K562 (cell line): ENCODE data around the gene MAP3K19. TPM values are rescaled to one million over a fixed set of nuclear protein-coding genes. Genes with fewer than 3 reads are reported as not detected.

Source experiments
- CHD4 ChIP-seq: fragments of 200-600 bp; sonication (generic); IDR thresholded peaks from 3 replicates; pipeline ENCODE4 v1.6.1; 2012; ENCODE audit warnings: low read depth, mild to moderate bottlenecking, mixed read lengths, low read length, inconsistent platforms; ENCODE audit not compliant: insufficient read depth, insufficient replicate concordance, poor library complexity, severe bottlenecking
- CHD7 ChIP-seq: fragments of 200-600 bp; sonication (generic); IDR thresholded peaks from one replicate; pipeline ENCODE4 v1.6.1; 2012; ENCODE audit warnings: mild to moderate bottlenecking, low read depth, low read length, inconsistent platforms
- E2F6 ChIP-seq, 2 experiments: IDR thresholded peaks; 2 replicates each; pipeline ENCODE4 v1.6.1; 2011; ENCODE audit warnings: borderline replicate concordance in 1 of 2, control low read depth in 1 of 2, low read depth in 1 of 2, low read length in 1 of 2, mild to moderate bottlenecking in 1 of 2, mixed read lengths in 1 of 2, moderate library complexity in 1 of 2; ENCODE audit not compliant: insufficient read depth in 1 of 2, insufficient read length in 1 of 2, poor library complexity in 1 of 2, severe bottlenecking in 1 of 2; ENCODE audit errors: extremely low read depth in 1 of 2
- HBP1 ChIP-seq: fragments of 450-650 bp; formaldehyde crosslinking; IDR thresholded peaks from 2 replicates; pipeline ENCODE4 v1.4.0; 2022; ENCODE audit warnings: missing genetic modification characterization
- HNRNPK ChIP-seq: fragments of 200-400 bp; formaldehyde crosslinking; IDR thresholded peaks from one replicate; pipeline ENCODE4 v1.6.1; 2018; ENCODE audit warnings: mild to moderate bottlenecking, low read depth, low read length; ENCODE audit not compliant: poor library complexity, severe bottlenecking
- NFE2L1 ChIP-seq: fragments of 450-650 bp; IDR thresholded peaks from 2 replicates; pipeline ENCODE4 v1.6.1; 2016; ENCODE audit warnings: missing genetic modification characterization, low read depth, mild to moderate bottlenecking, missing compliant biosample characterization, moderate library complexity, borderline replicate concordance
- PCBP1 ChIP-seq: fragments of 200-400 bp; formaldehyde crosslinking; IDR thresholded peaks from 2 replicates; pipeline ENCODE4 v1.6.1; 2018; ENCODE audit warnings: mild to moderate bottlenecking, low read depth, low read length; ENCODE audit not compliant: poor library complexity, severe bottlenecking
- PML ChIP-seq: IDR thresholded peaks from 2 replicates; pipeline ENCODE4 v1.6.1; 2012; ENCODE audit warnings: low read length, inconsistent platforms
- PURB ChIP-seq: sonication (generic); formaldehyde crosslinking; IDR thresholded peaks from 2 replicates; pipeline ENCODE4 v1.9.0; 2021; ENCODE audit warnings: low read depth, mild to moderate bottlenecking, missing genetic modification reagents
- RAD21 ChIP-seq, 2 experiments: fragments of 250-450 bp in 1 of 2; fragments of 450-650 bp in 1 of 2; sonication (Bioruptor Pico) in 1 of 2; formaldehyde crosslinking in 1 of 2; IDR thresholded peaks in 1 of 2; conservative IDR thresholded peaks in 1 of 2; 2 replicates each; pipeline versions ENCODE4 v1.4.0 to v1.8.0; 2020 to 2022; ENCODE audit warnings: mild to moderate bottlenecking in 2 of 2, moderate library complexity in 1 of 2
- ZNF184 ChIP-seq: sonication (generic); formaldehyde crosslinking; IDR thresholded peaks from 2 replicates; pipeline ENCODE4 v1.5.0; 2020; ENCODE audit warnings: missing genetic modification reagents
- ZNF717 ChIP-seq: fragments of 250-450 bp; sonication (Bioruptor Pico); IDR thresholded peaks from 2 replicates; pipeline ENCODE4 v1.5.0; 2021
- polyA plus RNA-seq, 8 experiments: library from polyadenylated mRNA; depleted of rRNA in 4 of 8; stranded (reverse) in 5 of 8; unstranded in 3 of 8; fragments of >200 nt; fragmentation: Nextera tagmentation in 2 of 8; fragmentation: Illumina TruSeq in 1 of 8; extraction: Ambion mirVana in 2 of 8; extraction: Trizol in 1 of 8; gene quantifications; 2 replicates each; pipeline versions ENCODE4 v1.2.1 to v1.2.3, GENCODE V29; 2011 to 2014; ENCODE audit warnings: inconsistent platforms in 1 of 8, missing spikeins in 1 of 8
- total RNA-seq, 7 experiments: library from RNA; depleted of rRNA in 6 of 7; stranded (reverse); fragments of >200 nt in 6 of 7; fragmentation: Illumina TruSeq in 2 of 7; extraction: Trizol in 2 of 7; gene quantifications; 2 replicates each; pipeline versions ENCODE4 v1.2.1 to v1.2.3, GENCODE V29; 2011 to 2021; ENCODE audit warnings: low replicate concordance in 1 of 7

MAP3K19 gene
- total and polyA plus RNA-seq, 9 of the 15 experiments (the other 6 are each of a cell fraction or from before 2014, with no cell fraction given), result 0.29 TPM; not detected in 8

DNA sequence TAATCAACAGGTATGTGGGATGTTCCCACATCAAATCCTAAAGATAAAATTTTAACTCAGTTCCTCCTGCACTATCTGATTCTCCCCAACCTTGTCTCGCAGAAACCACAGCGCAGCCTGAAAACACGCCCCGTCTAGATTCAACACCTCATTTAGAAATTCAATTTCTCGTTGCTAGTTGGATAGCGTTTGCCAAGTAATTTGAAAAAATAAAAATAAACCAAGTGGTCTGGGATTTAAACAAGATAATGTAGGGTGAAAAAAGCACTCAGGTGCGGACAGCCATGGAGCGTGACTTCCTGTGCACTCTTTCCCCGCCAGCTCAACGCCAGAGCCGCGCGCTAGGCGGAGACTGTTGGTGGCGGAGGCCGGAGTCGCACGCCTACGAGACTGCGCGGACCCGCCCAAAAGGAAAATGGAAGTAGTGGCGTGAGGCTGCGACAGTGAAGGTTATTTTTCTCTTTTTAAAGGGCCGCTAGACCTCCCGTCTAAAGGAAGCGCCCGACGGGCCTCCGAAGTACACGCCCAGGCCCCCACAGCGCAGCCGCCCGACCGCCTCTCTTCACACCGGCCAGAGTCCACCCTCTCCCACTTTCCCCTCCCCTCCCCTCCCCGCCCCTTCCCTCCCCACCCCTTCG lies 129.2 kb downstream of the MAP3K19 start (continued):
- no peak for TF ChIP-seq NFE2L1
- peak; percentile 90 for TF ChIP-seq PCBP1
- TF ChIP-seq ZNF717, result no peak
- peak; percentile 85 for TF ChIP-seq PML
- no peak for TF ChIP-seq ZNF184 (CRISPR knock-in tag)
- TF ChIP-seq PURB, result no peak
- peak in 1 of 2 experiments; percentile 82 for TF ChIP-seq E2F6 (IDR thresholded peaks at IDR 0.05; ENCODE audit: borderline replicate concordance in 1 of 2, extremely low read depth in 1 of 2, insufficient read depth in 1 of 2, insufficient read length in 1 of 2, low read depth in 1 of 2, low read length in 1 of 2, poor library complexity in 1 of 2, severe bottlenecking in 1 of 2)
- peak; percentile 92 for TF ChIP-seq HNRNPK
- TF ChIP-seq CHD7, result no peak
- peak in 1 of 2 experiments; percentile 4; a peak in 1 of 4 replicates for TF ChIP-seq RAD21 (CRISPR knock-in tag; conservative IDR thresholded peaks at IDR 0.05 in 1 of 2, IDR thresholded peaks at IDR 0.05 in 1 of 2)
- TF ChIP-seq CHD4, result no peak
- no peak for TF ChIP-seq HBP1 (CRISPR knock-in tag)
